HepG2 (cell line): ENCODE data around the gene C9orf78. TPM values are rescaled to one million over a fixed set of nuclear protein-coding genes. Genes with fewer than 3 reads are reported as not detected.
A peak's percentile ranks its signal among the peaks of the same experiment; 100 is the strongest.

Source experiments
- DZIP1 ChIP-seq: sonication (generic); formaldehyde crosslinking; IDR thresholded peaks from 2 replicates; pipeline ENCODE4 v1.5.0; 2020; ENCODE audit warnings: mild to moderate bottlenecking, missing genetic modification reagents
- GATAD2A ChIP-seq: IDR thresholded peaks from 2 replicates; pipeline ENCODE4 v1.6.1; 2016
- ISL2 ChIP-seq: sonication (generic); formaldehyde crosslinking; IDR thresholded peaks from 2 replicates; pipeline ENCODE4 v1.5.0; 2020; ENCODE audit warnings: missing genetic modification reagents
- KDM5A ChIP-seq: fragments of 200-600 bp; sonication (generic); IDR thresholded peaks from 2 replicates; pipeline ENCODE4 v1.7.0; 2018; ENCODE audit warnings: antibody characterized with exemption, mild to moderate bottlenecking, low read length, borderline replicate concordance
- KDM6A ChIP-seq: IDR thresholded peaks from 2 replicates; pipeline ENCODE4 v1.6.1; 2016; ENCODE audit warnings: low read depth
- SETDB1 ChIP-seq: sonication (generic); formaldehyde crosslinking; IDR thresholded peaks from 2 replicates; pipeline ENCODE4 v1.5.1; 2020; ENCODE audit warnings: missing genetic modification reagents, mild to moderate bottlenecking, borderline replicate concordance
- TCF7L2 ChIP-seq: IDR thresholded peaks from 2 replicates; pipeline ENCODE4 v1.6.1; 2011; ENCODE audit warnings: mild to moderate bottlenecking, low read depth, low read length, moderate library complexity
- ZNF12 ChIP-seq: sonication (generic); formaldehyde crosslinking; IDR thresholded peaks from 2 replicates; pipeline ENCODE4 v1.5.0; 2020; ENCODE audit warnings: missing genetic modification reagents
- ZNF143 ChIP-seq: sonication (generic); formaldehyde crosslinking; IDR thresholded peaks from 2 replicates; pipeline ENCODE4 v1.4.0; 2020; ENCODE audit warnings: missing genetic modification reagents
- ZNF446 ChIP-seq: sonication (generic); formaldehyde crosslinking; IDR thresholded peaks from 2 replicates; pipeline ENCODE4 v1.5.0; 2020; ENCODE audit warnings: mild to moderate bottlenecking, missing genetic modification reagents
- polyA plus RNA-seq, 8 experiments: library from polyadenylated mRNA; depleted of rRNA in 3 of 8; stranded (reverse) in 7 of 8; unstranded in 1 of 8; fragments of >200 nt; fragmentation: Illumina TruSeq in 4 of 8; extraction: Trizol in 4 of 8; gene quantifications; 2 replicates each; pipeline versions ENCODE4 v1.2.1 to v1.2.3, GENCODE V29; 2011 to 2016; ENCODE audit warnings: low read depth in 4 of 8, missing spikeins in 1 of 8, mixed read lengths in 1 of 8; ENCODE audit not compliant: insufficient read depth in 1 of 8
- total RNA-seq, 5 experiments: library from RNA; depleted of rRNA; stranded (reverse); fragments of >200 nt; fragmentation: Illumina TruSeq; extraction: Trizol; gene quantifications; 2 replicates each; pipeline ENCODE4 v1.2.3, GENCODE V29; 2016; ENCODE audit warnings: low read depth in 1 of 5
- TF ChIP-seq, protein P1 (sequence below): sonication (generic); formaldehyde crosslinking; IDR thresholded peaks from 2 replicates; pipeline ENCODE4 v1.9.0; 2021; ENCODE audit warnings: missing genetic modification reagents, mild to moderate bottlenecking, borderline replicate concordance
- TF ChIP-seq, protein P2 (sequence below): sonication (generic); formaldehyde crosslinking; IDR thresholded peaks from one replicate; pipeline ENCODE4 v1.5.1; 2020; ENCODE audit warnings: mild to moderate bottlenecking, missing genetic modification reagents; ENCODE audit errors: not compliant biosample characterization
- TF ChIP-seq, protein P3 (sequence below): sonication (generic); formaldehyde crosslinking; IDR thresholded peaks from 2 replicates; pipeline ENCODE4 v1.4.0; 2020; ENCODE audit warnings: mild to moderate bottlenecking, missing genetic modification reagents

The C9orf78 gene
- total and polyA plus RNA-seq, 2 of the 13 experiments (the other 11 are each of a cell fraction or from before 2014, with no cell fraction given): 18.4 to 35.5 TPM

DNA sequence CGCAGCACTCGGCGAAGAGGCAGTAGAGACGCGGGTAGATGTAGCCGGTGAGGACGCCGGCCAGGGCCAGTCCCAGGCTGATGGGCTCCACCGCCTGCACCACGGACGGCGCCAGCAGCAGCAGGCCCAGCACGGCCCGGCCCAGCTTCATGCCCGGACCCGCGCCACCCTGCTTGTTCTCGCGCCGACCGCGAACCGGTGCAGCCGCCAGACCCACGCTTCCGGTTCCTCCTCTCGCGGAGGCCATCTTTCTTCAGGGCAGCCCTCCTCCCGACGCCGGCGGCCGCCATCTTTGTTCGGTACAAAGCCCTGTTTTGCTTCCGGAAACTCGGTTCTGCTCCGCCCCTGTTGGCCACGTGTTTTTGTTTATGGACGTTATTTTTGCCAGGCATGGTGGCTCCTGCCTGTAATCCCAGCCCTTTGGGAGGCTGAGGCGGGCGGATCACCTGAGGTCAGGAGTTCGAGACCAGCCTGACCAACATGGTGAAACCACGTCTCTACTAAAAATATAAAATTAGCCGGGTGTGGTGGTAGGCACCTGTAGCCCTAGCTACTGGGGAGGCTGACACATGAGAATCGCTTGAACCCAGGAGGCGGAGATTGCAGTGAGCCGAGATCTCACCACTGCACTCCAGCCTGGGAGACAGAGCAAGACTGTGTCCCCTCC lies 11.0 kb downstream of the C9orf78 start, which contains the start of gene TOR1A (continued):
- TF ChIP-seq ZNF12: peak; percentile 58; the same call in 1 of the 2 replicates
- no peak for TF ChIP-seq SETDB1 (CRISPR knock-in tag)
- no peak for TF ChIP-seq TCF7L2
- TF ChIP-seq ISL2 (CRISPR knock-in tag): peak; percentile 71
- no peak for TF ChIP-seq KDM6A (CRISPR knock-in tag)
- peak; percentile 70 for TF ChIP-seq ZNF143 (CRISPR knock-in tag)
- 0 out of 2 replicates have a peak, but pooled peaks have one; percentile 34 for TF ChIP-seq ZNF446 (CRISPR knock-in tag)
- TF ChIP-seq GATAD2A: peak; percentile 28; the same call in 1 of the 2 replicates
- TF ChIP-seq, protein P1, sequence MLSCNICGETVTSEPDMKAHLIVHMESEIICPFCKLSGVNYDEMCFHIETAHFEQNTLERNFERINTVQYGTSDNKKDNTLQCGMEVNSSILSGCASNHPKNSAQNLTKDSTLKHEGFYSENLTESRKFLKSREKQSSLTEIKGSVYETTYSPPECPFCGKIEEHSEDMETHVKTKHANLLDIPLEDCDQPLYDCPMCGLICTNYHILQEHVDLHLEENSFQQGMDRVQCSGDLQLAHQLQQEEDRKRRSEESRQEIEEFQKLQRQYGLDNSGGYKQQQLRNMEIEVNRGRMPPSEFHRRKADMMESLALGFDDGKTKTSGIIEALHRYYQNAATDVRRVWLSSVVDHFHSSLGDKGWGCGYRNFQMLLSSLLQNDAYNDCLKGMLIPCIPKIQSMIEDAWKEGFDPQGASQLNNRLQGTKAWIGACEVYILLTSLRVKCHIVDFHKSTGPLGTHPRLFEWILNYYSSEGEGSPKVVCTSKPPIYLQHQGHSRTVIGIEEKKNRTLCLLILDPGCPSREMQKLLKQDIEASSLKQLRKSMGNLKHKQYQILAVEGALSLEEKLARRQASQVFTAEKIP (CRISPR knock-in tag): no peak
- peak; percentile 56; the same call in 1 of the 2 replicates for TF ChIP-seq KDM5A
- TF ChIP-seq, protein P2, sequence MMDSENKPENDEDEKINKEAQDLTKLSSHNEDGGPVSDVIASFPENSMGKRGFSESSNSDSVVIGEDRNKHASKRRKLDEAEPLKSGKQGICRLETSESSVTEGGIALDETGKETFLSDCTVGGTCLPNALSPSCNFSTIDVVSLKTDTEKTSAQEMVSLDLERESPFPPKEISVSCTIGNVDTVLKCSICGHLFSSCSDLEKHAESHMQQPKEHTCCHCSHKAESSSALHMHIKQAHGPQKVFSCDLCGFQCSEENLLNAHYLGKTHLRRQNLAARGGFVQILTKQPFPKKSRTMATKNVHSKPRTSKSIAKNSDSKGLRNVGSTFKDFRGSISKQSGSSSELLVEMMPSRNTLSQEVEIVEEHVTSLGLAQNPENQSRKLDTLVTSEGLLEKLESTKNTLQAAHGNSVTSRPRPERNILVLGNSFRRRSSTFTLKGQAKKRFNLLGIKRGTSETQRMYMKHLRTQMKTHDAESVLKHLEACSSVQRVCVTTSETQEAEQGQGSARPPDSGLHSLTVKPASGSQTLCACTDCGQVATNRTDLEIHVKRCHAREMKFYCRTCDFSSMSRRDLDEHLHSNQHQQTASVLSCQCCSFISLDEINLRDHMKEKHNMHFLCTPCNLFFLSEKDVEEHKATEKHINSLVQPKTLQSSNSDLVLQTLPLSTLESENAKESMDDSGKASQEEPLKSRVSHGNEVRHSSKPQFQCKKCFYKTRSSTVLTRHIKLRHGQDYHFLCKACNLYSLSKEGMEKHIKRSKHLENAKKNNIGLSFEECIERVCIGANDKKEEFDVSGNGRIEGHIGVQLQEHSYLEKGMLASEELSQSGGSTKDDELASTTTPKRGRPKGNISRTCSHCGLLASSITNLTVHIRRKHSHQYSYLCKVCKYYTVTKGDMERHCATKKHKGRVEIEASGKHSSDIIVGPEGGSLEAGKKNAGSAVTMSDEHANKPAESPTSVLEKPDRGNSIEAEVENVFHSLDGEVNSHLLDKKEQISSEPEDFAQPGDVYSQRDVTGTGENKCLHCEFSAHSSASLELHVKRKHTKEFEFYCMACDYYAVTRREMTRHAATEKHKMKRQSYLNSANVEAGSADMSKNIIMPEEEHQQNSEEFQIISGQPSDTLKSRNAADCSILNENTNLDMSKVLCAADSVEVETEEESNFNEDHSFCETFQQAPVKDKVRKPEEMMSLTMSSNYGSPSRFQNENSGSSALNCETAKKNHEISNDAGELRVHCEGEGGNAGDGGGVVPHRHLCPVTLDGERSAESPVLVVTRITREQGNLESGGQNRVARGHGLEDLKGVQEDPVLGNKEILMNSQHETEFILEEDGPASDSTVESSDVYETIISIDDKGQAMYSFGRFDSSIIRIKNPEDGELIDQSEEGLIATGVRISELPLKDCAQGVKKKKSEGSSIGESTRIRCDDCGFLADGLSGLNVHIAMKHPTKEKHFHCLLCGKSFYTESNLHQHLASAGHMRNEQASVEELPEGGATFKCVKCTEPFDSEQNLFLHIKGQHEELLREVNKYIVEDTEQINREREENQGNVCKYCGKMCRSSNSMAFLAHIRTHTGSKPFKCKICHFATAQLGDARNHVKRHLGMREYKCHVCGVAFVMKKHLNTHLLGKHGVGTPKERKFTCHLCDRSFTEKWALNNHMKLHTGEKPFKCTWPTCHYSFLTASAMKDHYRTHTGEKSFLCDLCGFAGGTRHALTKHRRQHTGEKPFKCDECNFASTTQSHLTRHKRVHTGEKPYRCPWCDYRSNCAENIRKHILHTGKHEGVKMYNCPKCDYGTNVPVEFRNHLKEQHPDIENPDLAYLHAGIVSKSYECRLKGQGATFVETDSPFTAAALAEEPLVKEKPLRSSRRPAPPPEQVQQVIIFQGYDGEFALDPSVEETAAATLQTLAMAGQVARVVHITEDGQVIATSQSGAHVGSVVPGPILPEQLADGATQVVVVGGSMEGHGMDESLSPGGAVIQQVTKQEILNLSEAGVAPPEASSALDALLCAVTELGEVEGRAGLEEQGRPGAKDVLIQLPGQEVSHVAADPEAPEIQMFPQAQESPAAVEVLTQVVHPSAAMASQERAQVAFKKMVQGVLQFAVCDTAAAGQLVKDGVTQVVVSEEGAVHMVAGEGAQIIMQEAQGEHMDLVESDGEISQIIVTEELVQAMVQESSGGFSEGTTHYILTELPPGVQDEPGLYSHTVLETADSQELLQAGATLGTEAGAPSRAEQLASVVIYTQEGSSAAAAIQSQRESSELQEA (CRISPR knock-in tag): no peak
- TF ChIP-seq DZIP1: no peak
- TF ChIP-seq, protein P3, sequence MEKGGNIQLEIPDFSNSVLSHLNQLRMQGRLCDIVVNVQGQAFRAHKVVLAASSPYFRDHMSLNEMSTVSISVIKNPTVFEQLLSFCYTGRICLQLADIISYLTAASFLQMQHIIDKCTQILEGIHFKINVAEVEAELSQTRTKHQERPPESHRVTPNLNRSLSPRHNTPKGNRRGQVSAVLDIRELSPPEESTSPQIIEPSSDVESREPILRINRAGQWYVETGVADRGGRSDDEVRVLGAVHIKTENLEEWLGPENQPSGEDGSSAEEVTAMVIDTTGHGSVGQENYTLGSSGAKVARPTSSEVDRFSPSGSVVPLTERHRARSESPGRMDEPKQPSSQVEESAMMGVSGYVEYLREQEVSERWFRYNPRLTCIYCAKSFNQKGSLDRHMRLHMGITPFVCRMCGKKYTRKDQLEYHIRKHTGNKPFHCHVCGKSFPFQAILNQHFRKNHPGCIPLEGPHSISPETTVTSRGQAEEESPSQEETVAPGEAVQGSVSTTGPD: no peak
